Peyer's patch (tissue), 4 donors: Measurements from ENCODE around the gene PRPS1. TPM values are rescaled to one million over a fixed set of nuclear protein-coding genes. Genes with fewer than 3 reads are reported as not detected.
A peak's percentile ranks its signal among the peaks of the same experiment; 100 is the strongest.

Experiments used
- DNase-seq, 3 donors: peaks; one replicate each; pipeline ENCODE4 v3.0.0-alpha.2; 2017 to 2019
- H3K27ac ChIP-seq, 4 donors: fragments of 200-600 bp; sonication (generic); one replicate each; pipeline ENCODE4 v1.5.1; 2016 to 2019
- H3K27me3 ChIP-seq, 2 donors: fragments of 200-600 bp; sonication (generic); one replicate each; pipeline ENCODE4 v1.5.1; 2019
- H3K36me3 ChIP-seq, 3 donors: fragments of 200-600 bp; sonication (generic); one replicate each; pipeline ENCODE4 v1.5.1; 2016 to 2019
- H3K4me1 ChIP-seq, 4 donors: fragments of 200-600 bp; sonication (generic); one replicate each; pipeline ENCODE4 v1.5.1; 2016 to 2019
- H3K4me3 ChIP-seq, 4 donors: fragments of 200-600 bp; sonication (generic); 1 replicate in 3 of 4; 2 replicates in 1 of 4; pipeline ENCODE4 v1.5.1; 2016 to 2019; ENCODE audit warnings: mild to moderate bottlenecking in 1 of 4
- H3K9me3 ChIP-seq, 4 donors: fragments of 200-600 bp; sonication (generic); one replicate each; pipeline ENCODE4 v1.5.1; 2016 to 2019; ENCODE audit warnings: mild to moderate bottlenecking in 1 of 4
- POLR2A ChIP-seq, 2 donors: fragments of 450-650 bp; IDR thresholded peaks; one replicate each; pipeline ENCODE4 v1.5.1; 2017; ENCODE audit warnings: antibody characterized with exemption in 2 of 2, mild to moderate bottlenecking in 2 of 2, moderate library complexity in 2 of 2
- total RNA-seq, 4 donors: library from RNA; depleted of rRNA; stranded (reverse); fragments of >200 nt; gene quantifications; one replicate each; pipeline ENCODE4 v1.1.0, GENCODE V29; 2016
- TF ChIP-seq, protein P1 (sequence below), 6 experiments: fragments of 450-650 bp in 4 of 6; fragments of 200-600 bp in 2 of 6; sonication (generic) in 1 of 6; IDR thresholded peaks; one replicate each; pipeline ENCODE4 v1.5.1; 2017 to 2019; ENCODE audit warnings: antibody characterized with exemption in 6 of 6, mild to moderate bottlenecking in 3 of 6, moderate library complexity in 1 of 6

Gene PRPS1
- 10 to 100 TPM in 2 of 4 donors, 1 to 10 TPM in 2; 2.6 to 43.7 (median 9.3) TPM for total RNA-seq

DNA sequence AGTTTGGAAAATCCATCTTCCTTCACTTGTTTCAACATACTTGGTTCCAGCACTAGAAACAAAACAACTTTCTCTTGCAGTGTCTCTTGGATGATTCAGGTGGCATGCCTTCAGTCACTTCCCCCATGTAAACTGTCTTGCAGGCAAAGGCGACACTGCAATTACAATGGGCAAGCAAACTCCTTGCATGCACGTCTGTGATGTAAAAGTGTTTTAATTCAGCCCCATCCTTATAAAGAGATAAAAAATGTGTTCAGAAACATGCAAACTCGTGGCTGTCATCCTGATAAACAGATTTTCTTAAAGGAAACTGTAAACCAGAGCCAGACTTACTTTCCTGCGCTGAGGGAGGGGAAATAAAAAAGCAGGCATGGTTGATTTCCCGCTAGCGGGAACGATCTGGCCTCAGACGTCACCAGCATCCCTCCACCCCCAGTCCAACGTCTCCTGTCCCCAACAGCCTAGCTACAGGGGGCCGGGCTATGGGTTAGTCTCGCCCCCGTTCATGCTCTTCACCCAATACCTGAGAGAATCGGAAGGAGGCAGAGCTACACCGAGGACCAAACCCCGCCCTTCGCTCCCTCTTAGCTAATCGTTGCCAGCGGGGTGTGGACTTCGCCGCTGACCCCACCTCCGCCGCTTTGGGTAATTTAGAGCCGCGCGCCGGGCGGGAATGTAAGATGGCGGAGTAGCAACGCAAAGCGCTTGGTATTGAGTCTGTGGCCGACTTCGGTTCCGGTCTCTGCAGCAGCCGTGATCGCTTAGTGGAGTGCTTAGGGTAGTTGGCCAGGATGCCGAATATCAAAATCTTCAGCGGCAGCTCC is at the start of gene PRPS1:
Gene PRPS1 (plus strand): TSS at position 673 of the 824 bp plus-strand sequence. CDS start 119 bp downstream, at position 792.
- no peaks in the 10 kb centered on the region for H3K36me3 ChIP-seq
- peak within 1 kb of the TSS; percentile 75 to 77 (median 76) for H3K27ac ChIP-seq
- DNase-seq, result peak; percentile 84 to 95 (median 90)
- peak within 1 kb of the TSS; percentile 55 to 67 (median 64) for H3K4me3 ChIP-seq
- no peaks in the 10 kb centered on the region for H3K9me3 ChIP-seq
- H3K27me3 ChIP-seq, result no peaks in the 10 kb centered on the region
- H3K4me1 ChIP-seq, result no peaks in the 10 kb centered on the region
- TF ChIP-seq POLR2A (IDR thresholded peaks at IDR 0.05), result peak in 1 of 2 donors; percentile 40
- TF ChIP-seq, protein P1, sequence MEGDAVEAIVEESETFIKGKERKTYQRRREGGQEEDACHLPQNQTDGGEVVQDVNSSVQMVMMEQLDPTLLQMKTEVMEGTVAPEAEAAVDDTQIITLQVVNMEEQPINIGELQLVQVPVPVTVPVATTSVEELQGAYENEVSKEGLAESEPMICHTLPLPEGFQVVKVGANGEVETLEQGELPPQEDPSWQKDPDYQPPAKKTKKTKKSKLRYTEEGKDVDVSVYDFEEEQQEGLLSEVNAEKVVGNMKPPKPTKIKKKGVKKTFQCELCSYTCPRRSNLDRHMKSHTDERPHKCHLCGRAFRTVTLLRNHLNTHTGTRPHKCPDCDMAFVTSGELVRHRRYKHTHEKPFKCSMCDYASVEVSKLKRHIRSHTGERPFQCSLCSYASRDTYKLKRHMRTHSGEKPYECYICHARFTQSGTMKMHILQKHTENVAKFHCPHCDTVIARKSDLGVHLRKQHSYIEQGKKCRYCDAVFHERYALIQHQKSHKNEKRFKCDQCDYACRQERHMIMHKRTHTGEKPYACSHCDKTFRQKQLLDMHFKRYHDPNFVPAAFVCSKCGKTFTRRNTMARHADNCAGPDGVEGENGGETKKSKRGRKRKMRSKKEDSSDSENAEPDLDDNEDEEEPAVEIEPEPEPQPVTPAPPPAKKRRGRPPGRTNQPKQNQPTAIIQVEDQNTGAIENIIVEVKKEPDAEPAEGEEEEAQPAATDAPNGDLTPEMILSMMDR (IDR thresholded peaks at IDR 0.05), result no peak

DNA sequence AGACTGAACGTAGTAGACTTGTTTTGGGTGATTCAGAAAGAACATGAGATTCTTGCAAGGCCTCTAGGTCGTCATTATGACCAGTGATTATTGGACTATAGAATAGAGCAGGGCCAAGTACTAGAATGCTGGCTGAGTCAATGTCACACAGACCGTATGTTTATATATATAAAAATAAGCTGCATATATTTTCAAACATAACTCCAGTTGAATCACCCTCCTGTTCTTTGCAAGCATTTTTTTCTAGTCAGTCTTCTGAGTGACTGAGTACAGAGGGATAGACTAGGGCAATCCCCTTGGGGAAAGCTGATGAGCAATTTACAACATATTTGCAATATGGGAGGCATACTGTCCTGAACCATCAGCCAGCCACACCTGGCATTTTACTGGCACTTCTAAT is 48.4 kb upstream of the PRPS1 start:
- H3K27ac ChIP-seq, result no peak overlapping the region
- no peak for TF ChIP-seq POLR2A (IDR thresholded peaks at IDR 0.05)
- TF ChIP-seq, protein P1 (IDR thresholded peaks at IDR 0.05), result no peak
- DNase-seq, result no peak
- no peaks in the 10 kb centered on the region for H3K4me1 ChIP-seq
- H3K9me3 ChIP-seq, result no peaks in the 10 kb centered on the region
- no peaks in the 10 kb centered on the region for H3K36me3 ChIP-seq
- no peaks in the 10 kb centered on the region for H3K27me3 ChIP-seq
- H3K4me3 ChIP-seq, result no peak overlapping the region

DNA sequence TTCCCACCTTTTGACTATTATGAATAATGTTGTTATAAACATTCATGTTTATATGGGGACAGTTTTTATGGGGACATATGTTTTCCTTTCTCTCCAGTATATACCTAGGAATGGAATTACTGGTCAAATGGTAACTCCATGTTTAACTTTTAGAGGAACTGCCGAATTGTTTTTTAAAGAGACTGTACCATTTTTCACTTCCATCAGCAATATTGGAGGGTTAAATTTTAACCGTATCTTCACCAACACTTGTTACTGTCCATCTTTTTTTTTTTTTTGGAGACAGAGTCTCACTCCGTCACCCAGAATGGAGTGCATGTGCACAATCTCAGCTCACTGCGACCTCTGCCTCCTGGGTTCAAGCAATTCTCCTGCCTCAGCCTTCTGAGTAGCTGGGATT is 46.4 kb upstream of the PRPS1 start:
- Histone ChIP-seq H3K27me3 (no peaks in the 10 kb centered on the region), H3K36me3 (no peaks in the 10 kb centered on the region), H3K27ac (no peak overlapping the region), H3K9me3 (no peaks in the 10 kb centered on the region), H3K4me3 (no peak overlapping the region), H3K4me1 (no peaks in the 10 kb centered on the region)
- no peak for TF ChIP-seq POLR2A (IDR thresholded peaks at IDR 0.05)
- TF ChIP-seq, protein P1 (IDR thresholded peaks at IDR 0.05), result no peak
- DNase-seq, result no peak

DNA sequence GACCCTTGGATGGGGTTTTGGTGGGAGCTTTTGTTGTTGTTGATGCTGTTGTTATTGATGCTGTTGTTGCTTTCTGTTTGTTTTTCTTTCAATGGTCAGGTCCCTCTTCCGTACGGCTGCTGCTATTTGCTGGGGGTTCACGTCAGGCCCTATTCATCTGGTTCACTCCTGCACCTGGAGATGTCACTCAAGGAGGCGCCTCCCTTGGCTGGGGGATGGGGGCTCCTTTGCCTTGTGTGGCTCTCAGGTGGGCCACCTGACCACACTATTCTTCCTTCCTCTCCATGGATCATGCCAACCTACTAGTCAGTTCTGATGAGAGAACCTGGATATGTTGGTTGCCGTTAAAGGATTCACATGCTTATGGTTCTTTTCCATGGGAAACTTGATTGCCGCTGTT is 39.1 kb upstream of the PRPS1 start:
- no peaks in the 10 kb centered on the region for H3K4me1 ChIP-seq
- no peaks in the 10 kb centered on the region for H3K27me3 ChIP-seq
- no peaks in the 10 kb centered on the region for H3K9me3 ChIP-seq
- H3K4me3 ChIP-seq, result no peak overlapping the region
- H3K27ac ChIP-seq, result no peak overlapping the region
- DNase-seq, result no peak
- TF ChIP-seq POLR2A (IDR thresholded peaks at IDR 0.05), result no peak
- TF ChIP-seq, protein P1 (IDR thresholded peaks at IDR 0.05), result no peak
- H3K36me3 ChIP-seq, result no peaks in the 10 kb centered on the region

DNA sequence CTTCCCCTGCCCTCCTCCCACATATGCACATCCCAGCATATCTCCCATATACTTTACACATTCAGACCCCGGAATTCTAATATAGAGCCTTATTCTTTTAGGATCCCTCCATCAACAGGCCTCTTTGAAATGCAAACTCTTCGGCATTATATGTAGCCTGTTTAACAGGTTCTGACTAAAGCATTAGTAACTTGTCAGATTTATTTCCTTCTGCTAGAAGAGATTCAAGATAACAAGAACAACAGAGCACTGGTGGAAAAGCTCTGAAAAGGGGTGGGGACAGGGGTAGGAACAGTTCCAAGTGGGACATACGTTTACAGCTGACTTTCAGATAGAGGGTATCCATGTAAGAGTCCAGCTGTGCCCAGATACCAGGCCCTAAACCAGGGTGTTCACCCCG is 31.7 kb upstream of the PRPS1 start:
- Histone ChIP-seq H3K27me3 (no peaks in the 10 kb centered on the region), H3K9me3 (no peaks in the 10 kb centered on the region), H3K36me3 (no peaks in the 10 kb centered on the region), H3K4me1 (no peaks in the 10 kb centered on the region), H3K4me3 (no peak overlapping the region), H3K27ac (no peak overlapping the region)
- TF ChIP-seq POLR2A (IDR thresholded peaks at IDR 0.05), result no peak
- TF ChIP-seq, protein P1 (IDR thresholded peaks at IDR 0.05), result no peak
- DNase-seq, result no peak
